Muscle of leg (tissue), 11 donors: ENCODE measurements around the gene AGMAT. TPM values are rescaled to one million over a fixed set of nuclear protein-coding genes. Genes with fewer than 3 reads are reported as not detected.

ENCODE experiments used
- DNase-seq: peaks from one replicate; pipeline ENCODE4 v3.0.0; 2013
- H3K27ac ChIP-seq: one replicate; pipeline ENCODE4 v1.5.1; 2013; ENCODE audit warnings: mild to moderate bottlenecking, low read length, control low read depth
- H3K27me3 ChIP-seq: one replicate; pipeline ENCODE4 v1.6.1; 2013; ENCODE audit warnings: low read length; ENCODE audit not compliant: control insufficient read depth, insufficient read depth
- H3K36me3 ChIP-seq: one replicate; pipeline ENCODE4 v1.6.1; 2013; ENCODE audit warnings: low read length; ENCODE audit not compliant: control insufficient read depth, insufficient read depth
- H3K4me1 ChIP-seq: one replicate; pipeline ENCODE4 v1.6.1; 2013; ENCODE audit warnings: low read length; ENCODE audit not compliant: control insufficient read depth, insufficient read depth
- H3K4me3 ChIP-seq: one replicate; pipeline ENCODE4 v1.5.1; 2013; ENCODE audit warnings: low read length, control low read depth
- H3K9me3 ChIP-seq: replicated peaks from 2 replicates; pipeline ENCODE4 v1.6.1; 2013; ENCODE audit warnings: low read depth, low read length; ENCODE audit not compliant: control insufficient read depth
- WGBS: methylation state at CpG from one replicate; pipeline ENCODE4 v1.1.5; 2013; ENCODE audit warnings: missing lambda C conversion rate; ENCODE audit not compliant: insufficient coverage; 5-methylcytosine and 5-hydroxymethylcytosine counted together
- polyA plus RNA-seq, 8 donors: library from polyadenylated mRNA; unstranded; fragments of 120-200 nt; gene quantifications; one replicate each; pipeline versions ENCODE4 v1.2.1 to v1.2.3, GENCODE V29; 2013; ENCODE audit warnings: inconsistent platforms in 1 of 8, low replicate concordance in 1 of 8; ENCODE audit not compliant: insufficient read length in 8 of 8, insufficient read depth in 1 of 8
- total RNA-seq: library from RNA; stranded (reverse); fragments of 120-200 nt; gene quantifications from one replicate; pipeline ENCODE4 v1.2.4, GENCODE V29; 2013

The AGMAT gene
- total and polyA plus RNA-seq, 9 donors: 1.4 to 5.1 (median 2.8) TPM

GRCh38 chr1:15524021-15524282 is 60.9 kb downstream of the AGMAT start, which contains the start of gene CASP9:
CASP9 (minus strand) TSS chr1:15524215; CDS start chr1:15524200, 15 bp downstream.
- Histone ChIP-seq H3K4me3 (peak within 1 kb of the TSS; percentile 71), H3K27ac (peak within 1 kb of the TSS; percentile 100), H3K9me3 (no peaks in the 10 kb centered on the region), H3K36me3 (peaks cover under 1% of the 10 kb centered on the region), H3K27me3 (no peaks in the 10 kb centered on the region), H3K4me1 (peaks cover 21% of the 10 kb centered on the region)
- no peak for DNase-seq
- WGBS: under 1% methylated on average over 27 of the region's 27 CpGs

GRCh38 chr1:15523104-15524020 is 61.5 kb downstream of the AGMAT start:
- Histone ChIP-seq H3K4me1 (peaks cover 21% of the 10 kb centered on the region), H3K36me3 (no peaks in the 10 kb centered on the region), H3K27ac (peak overlapping the region; percentile 92), H3K27me3 (no peaks in the 10 kb centered on the region), H3K9me3 (no peaks in the 10 kb centered on the region), H3K4me3 (peak overlapping the region; percentile 63)
- peak; percentile 40 for DNase-seq
- 44% methylated on average over 10 of the region's 18 CpGs for WGBS

GRCh38 chr1:15522551-15522950 is 62.3 kb downstream of the AGMAT start:
- Histone ChIP-seq H3K9me3 (no peaks in the 10 kb centered on the region), H3K36me3 (peaks cover 4% of the 10 kb centered on the region), H3K4me1 (peaks cover 21% of the 10 kb centered on the region), H3K27me3 (no peaks in the 10 kb centered on the region), H3K27ac (no peak overlapping the region), H3K4me3 (no peak overlapping the region)
- peak; percentile 23 for DNase-seq
- 100% methylated on average over 3 of the region's 4 CpGs for WGBS

Other genes starting within 250 kb of the AGMAT start
- 18.3 TPM for gene EFHD2, start 175.2 kb downstream of the AGMAT start, total RNA-seq
- gene EFHD2, start 175.2 kb downstream of the AGMAT start, polyA plus RNA-seq: 10 to 100 TPM; 28.2 to 40.8 (median 34.0) TPM
- gene CTRC, start 146.6 kb downstream of the AGMAT start, total RNA-seq: 0.13 TPM
- gene CTRC, start 146.6 kb downstream of the AGMAT start, polyA plus RNA-seq: 1 to 10 TPM in 2 of 8 donors, under 1 TPM in 6; 0.07 to 2.2 (median 0.46) TPM
- 0.13 TPM for gene CELA2A, start 128.3 kb downstream of the AGMAT start, total RNA-seq
- gene CELA2A, start 128.3 kb downstream of the AGMAT start, polyA plus RNA-seq: under 1 TPM in 3 of 8 donors, not detected in 5; 0.37 to 0.40 (median 0.38) TPM
- gene CELA2B, start 108.9 kb downstream of the AGMAT start, total RNA-seq: 2.7 TPM
- gene CELA2B, start 108.9 kb downstream of the AGMAT start, polyA plus RNA-seq: 1 to 10 TPM; 2.2 to 5.7 (median 3.6) TPM
- gene CASP9, start 60.8 kb downstream of the AGMAT start, total RNA-seq: 9.4 TPM
- gene CASP9, start 60.8 kb downstream of the AGMAT start, polyA plus RNA-seq: 10 to 100 TPM; 15.1 to 21.4 (median 18.5) TPM
- gene DNAJC16, start 58.2 kb downstream of the AGMAT start, total RNA-seq: 10.7 TPM
- gene DNAJC16, start 58.2 kb downstream of the AGMAT start, polyA plus RNA-seq: 10 to 100 TPM; 10.6 to 16.5 (median 13.1) TPM
- 20.6 TPM for gene DDI2, start 32.4 kb upstream of the AGMAT start, total RNA-seq
- 10 to 100 TPM; 12.3 to 24.1 (median 18.2) TPM for gene DDI2, start 32.4 kb upstream of the AGMAT start, polyA plus RNA-seq
- 29.9 TPM for gene PLEKHM2, start 99.3 kb upstream of the AGMAT start, total RNA-seq
- gene PLEKHM2, start 99.3 kb upstream of the AGMAT start, polyA plus RNA-seq: 10 to 100 TPM; 40.2 to 55.6 (median 51.1) TPM
- gene SLC25A34, start 151.2 kb upstream of the AGMAT start, total RNA-seq: 5.8 TPM
- gene SLC25A34, start 151.2 kb upstream of the AGMAT start, polyA plus RNA-seq: 1 to 10 TPM; 3.6 to 7.4 (median 5.7) TPM
- not detected for gene TMEM82, start 157.4 kb upstream of the AGMAT start, total RNA-seq
- 1 to 10 TPM in 1 of 8 donors, under 1 TPM in 1, not detected in 6; 0.17 to 1.4 TPM for gene TMEM82, start 157.4 kb upstream of the AGMAT start, polyA plus RNA-seq
- gene FBLIM1, start 173.7 kb upstream of the AGMAT start, total RNA-seq: 17.3 TPM
- gene FBLIM1, start 173.7 kb upstream of the AGMAT start, polyA plus RNA-seq: 10 to 100 TPM; 19.3 to 41.4 (median 27.4) TPM
- 8.6 TPM for gene UQCRHL, start 222.6 kb upstream of the AGMAT start, total RNA-seq
- gene UQCRHL, start 222.6 kb upstream of the AGMAT start, polyA plus RNA-seq: 1 to 10 TPM in 4 of 8 donors, under 1 TPM in 4; 0.52 to 2.2 (median 1.1) TPM